Measurements from ENCODE around the gene SLC48A1.
"Not testable (repeated sequence)": the region's sequence is repeated elsewhere in the genome, so short reads cannot be mapped to it uniquely, and the experiment has no call there.

The SLC48A1 gene

DNA sequence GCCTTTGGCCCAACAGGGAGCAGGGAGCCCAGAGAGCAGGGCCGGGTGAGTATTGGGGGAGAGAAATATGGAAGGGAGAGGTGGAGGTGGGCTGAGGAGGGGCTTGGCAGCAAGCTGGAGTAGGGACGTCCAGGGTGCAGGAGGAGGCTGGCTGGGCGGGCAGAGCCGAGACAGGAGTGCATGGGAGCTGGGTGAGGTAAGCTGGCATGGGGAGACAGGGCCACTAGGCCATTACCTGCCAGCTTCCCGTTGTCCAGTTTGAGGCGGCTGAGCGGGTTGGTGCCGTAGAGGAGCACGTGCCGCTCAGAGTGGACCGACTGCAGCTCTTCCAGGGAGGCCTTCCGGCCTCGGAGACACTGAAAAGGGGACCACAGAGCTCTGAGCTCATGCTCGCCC is 18.3 kb downstream of the SLC48A1 start:
- no peak for DNase-seq (ENCODE audit: low read depth in 2 of 2)

- no peak for DNase-seq (ENCODE audit: low read depth in 2 of 2)
Measured at GRCh38 chr12:47791874-47792273, 18.8 kb downstream of the SLC48A1 start.

DNA sequence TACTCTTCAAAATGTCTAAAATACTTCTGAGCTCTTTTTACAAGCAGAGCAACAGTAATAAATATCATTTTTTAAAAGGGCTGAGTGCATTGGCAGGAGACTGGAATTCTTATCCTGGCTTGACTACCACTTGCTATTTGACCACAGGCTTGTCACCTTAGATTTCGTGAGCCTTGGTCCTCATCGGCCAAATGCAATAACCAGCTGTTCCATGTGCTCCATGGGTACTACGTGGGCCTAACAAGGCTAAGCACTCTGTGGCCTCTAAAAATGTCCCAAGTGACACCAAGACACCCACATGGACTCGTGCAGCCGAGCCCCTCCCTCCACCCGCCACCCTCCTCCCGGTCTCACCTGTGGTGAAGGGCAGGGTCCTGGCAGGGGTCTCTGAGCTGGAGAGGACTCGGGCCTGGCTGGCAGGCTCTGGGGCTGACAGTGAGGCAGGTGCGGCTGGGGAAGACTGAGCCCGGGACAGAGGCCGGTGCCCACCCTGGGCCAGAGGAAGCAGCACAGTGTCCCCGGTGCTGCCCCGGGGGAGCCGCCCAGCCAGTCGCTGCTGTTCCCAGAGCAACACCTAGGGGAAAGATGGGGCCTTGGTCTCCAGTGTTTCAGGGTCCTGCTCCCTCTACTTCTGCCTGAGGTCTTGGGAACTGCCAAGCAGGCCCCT is 20.1 kb downstream of the SLC48A1 start:
- DNase-seq (ENCODE audit: low read depth in 2 of 2): no peak

- DNase-seq (ENCODE audit: low read depth in 2 of 2): no peak
Measured at GRCh38 chr12:47794679-47795078, 21.6 kb downstream of the SLC48A1 start.

GRCh38 chr12:47795121-47795813 is 22.2 kb downstream of the SLC48A1 start:
- DNase-seq (ENCODE audit: low read depth in 2 of 2): no peak

DNA sequence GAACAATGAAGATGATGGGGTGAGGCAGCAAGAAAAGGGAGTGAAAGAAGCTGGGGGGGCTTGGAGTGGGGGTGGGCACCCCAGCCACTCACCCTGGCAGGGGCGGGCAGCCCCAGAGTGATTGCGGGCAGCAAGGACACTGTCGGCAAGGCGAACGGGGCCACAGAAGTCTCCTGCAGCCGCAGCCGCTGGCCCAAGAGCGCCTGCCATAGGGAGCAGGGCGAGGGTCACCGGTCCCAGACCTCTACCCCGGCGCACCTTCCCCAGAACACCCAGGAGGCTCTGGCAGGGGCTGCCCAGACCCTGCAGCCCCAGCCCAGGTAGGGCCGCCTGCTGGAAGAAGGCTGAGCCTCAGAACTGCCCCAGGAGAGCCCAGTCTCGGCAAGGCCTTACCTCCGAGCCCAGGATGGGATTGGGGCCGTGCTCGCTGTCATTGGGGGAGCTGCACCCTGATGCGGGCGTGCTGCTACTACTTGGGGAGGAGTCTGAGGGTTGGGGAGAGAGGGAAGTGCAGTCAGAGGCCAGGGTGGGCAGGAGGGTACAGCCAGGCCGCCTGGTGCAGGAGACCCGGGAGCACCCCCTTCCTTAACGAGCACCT is 22.9 kb downstream of the SLC48A1 start:
- DNase-seq (ENCODE audit: low read depth in 2 of 2): no peak

DNA sequence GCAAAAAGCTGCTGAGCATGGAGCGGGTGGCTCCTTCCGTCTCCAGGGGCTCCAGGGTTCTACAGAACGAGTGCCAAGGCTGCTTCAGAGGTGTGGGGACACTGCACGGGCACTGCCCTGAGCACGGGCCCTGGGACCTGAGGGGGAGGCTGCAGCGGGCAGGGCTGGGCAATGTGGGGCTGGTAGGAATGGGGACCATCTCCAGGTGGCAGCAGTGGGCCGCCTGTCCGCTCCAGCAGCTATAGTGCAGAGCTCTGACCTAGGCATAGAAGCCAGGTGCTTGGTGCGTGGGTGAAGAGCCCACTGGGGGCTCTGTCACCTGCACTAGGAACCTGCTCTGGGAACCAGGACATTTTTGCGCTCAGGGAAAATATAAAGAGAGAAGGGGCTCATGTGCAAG is 24.4 kb downstream of the SLC48A1 start:
- no peak for DNase-seq (ENCODE audit: low read depth in 2 of 2)

DNA sequence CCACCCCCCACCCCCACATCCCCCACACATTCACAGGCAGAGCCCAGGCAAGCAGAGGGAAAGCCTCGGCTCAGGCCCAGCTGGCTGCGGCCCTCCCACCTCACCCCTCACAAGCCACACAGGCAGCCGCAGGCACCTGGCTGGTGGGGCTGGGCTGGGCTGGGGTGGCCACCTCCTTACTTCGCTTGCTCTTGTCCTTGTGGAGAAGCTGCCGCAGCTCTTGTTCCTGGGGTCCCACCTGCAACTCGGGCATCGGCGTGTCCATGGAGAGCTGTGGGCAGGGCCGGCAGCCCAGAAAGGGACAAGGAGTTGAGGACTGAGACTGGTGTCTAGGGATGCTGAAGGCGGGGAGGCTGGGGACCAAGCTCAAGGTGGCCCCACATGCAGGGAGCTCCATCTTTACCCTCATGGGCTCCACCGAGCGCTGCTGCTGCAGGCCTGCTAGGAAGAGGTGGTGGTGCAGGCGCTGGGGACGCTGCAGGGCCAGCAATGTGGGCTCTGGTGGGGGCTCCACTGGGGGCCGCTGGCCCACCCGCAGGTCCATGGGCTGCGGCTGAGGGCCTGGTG is 25.4 kb downstream of the SLC48A1 start:
- no peak for DNase-seq (ENCODE audit: low read depth in 2 of 2)

- no peak for DNase-seq (ENCODE audit: low read depth in 2 of 2)
Measured at GRCh38 chr12:47799357-47799955, 26.4 kb downstream of the SLC48A1 start.

- DNase-seq (ENCODE audit: low read depth in 2 of 2): no peak
Measured at GRCh38 chr12:47800582-47800981, 27.5 kb downstream of the SLC48A1 start.

- DNase-seq (ENCODE audit: low read depth in 2 of 2): no peak
Measured at GRCh38 chr12:47801170-47801903, 28.3 kb downstream of the SLC48A1 start.

GRCh38 chr12:47801904-47802246 is 28.8 kb downstream of the SLC48A1 start:
- DNase-seq (ENCODE audit: low read depth in 2 of 2): no peak

- DNase-seq (ENCODE audit: low read depth in 2 of 2): no peak
Measured at GRCh38 chr12:47802312-47802711, 29.3 kb downstream of the SLC48A1 start.

- no peak for DNase-seq (ENCODE audit: low read depth in 2 of 2)
Measured at GRCh38 chr12:47803191-47803875, 30.3 kb downstream of the SLC48A1 start.

GRCh38 chr12:47804171-47804570 is 31.1 kb downstream of the SLC48A1 start:
- DNase-seq (ENCODE audit: low read depth in 2 of 2): no peak

DNA sequence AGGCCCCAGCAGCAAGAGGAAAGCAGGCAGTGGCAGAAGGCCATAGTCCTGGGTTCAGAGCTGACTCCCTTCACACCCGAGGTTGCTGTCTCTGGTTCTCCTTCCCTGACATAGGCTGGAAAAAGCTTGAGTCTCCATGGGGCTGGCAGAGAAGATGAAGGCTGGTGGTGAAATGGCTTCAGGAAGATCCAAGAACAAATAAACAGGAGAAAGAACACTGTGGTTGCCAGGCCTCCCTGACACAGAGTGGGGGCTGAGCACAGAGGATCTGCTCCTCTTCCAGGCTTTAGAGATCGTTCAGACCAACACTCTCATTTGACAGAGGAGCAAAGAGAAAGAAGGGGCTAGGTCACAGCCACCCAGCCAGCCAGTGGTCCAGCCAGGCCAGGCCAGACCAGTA is 32.4 kb downstream of the SLC48A1 start:
- DNase-seq (ENCODE audit: low read depth in 2 of 2): no peak

DNA sequence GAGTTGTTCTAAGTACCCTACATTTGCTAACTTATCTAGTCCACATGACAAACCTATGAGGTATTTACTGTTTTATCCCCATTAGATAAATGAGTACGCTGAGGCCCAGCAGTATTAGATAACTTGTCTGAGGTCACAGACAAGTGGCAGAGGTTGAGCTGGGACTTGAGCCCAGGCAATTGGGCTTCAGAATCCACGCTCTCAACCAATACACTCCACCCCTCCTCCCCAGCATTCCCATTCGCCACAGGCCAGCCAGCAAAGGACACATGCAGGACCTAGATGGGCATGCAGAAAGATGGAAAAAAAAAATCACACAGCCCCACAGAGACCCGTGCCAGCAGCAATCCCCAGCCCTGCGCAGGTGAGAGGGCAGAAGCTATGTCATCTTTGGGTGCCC is 34.3 kb downstream of the SLC48A1 start:
- no peak for DNase-seq (ENCODE audit: low read depth in 2 of 2)

DNA sequence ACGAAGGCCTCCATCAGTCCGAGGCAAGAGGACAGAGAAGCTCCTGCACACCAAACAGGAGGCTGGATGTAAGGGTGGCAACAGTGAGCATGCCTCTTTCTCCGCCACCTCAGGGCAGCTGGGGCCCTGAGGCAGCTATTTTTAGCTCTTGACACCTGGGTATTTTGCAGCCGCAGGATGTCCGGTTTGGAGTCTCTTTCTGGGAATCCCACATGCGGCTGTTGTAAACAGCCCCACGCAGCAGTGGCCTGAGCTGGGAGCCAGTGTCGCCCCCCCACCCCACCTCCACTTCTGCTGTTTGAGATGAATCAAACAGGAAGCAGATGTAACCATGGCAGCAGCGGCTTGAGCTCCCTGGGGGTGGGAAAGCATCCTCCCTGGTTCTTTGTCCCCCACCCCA is 35.0 kb downstream of the SLC48A1 start:
- DNase-seq (ENCODE audit: low read depth in 2 of 2): peak; percentile 50

GRCh38 chr12:47808574-47809365 is 35.7 kb downstream of the SLC48A1 start:
- no peak for DNase-seq (ENCODE audit: low read depth in 2 of 2)

- not testable (repeated sequence) for DNase-seq (ENCODE audit: low read depth in 2 of 2)
Measured at GRCh38 chr12:47809518-47809917, 36.5 kb downstream of the SLC48A1 start.

DNA sequence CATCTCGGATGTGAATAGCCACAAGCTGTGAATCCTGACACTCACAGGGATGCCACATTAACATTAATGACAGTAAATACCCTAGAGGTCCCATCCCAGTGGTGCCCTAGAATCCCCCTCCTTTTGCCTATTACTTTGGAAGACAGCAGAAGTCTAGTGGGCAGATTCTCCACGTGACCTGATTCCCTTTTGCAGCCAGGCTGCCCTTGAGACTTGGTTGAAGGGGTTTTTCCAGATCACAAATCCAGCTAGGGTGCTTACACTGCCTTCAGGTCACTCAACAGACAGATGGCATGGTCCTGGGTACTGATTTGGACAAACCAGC is 38.0 kb downstream of the SLC48A1 start:
- no peak for DNase-seq (ENCODE audit: low read depth in 2 of 2)

Data from stimulated activated CD4-positive, alpha-beta T cell treated with anti-CD3 and anti-CD28 coated beads, Interleukin-1b, Interleukin-23, amount 100 ng/mL, for 1 hour (primary cell).